Nephron progenitor cell (in vitro differentiated cells): ENCODE data around the gene VPS25.

Source experiments
- DNase-seq: peaks from one replicate; pipeline ENCODE4 v3.0.0; 2021
- H3K27ac Mint-ChIP-seq: 2 replicates; pipeline ENCODE4 v1.8.0; 2021; ENCODE audit warnings: mild to moderate bottlenecking, moderate library complexity, mixed read lengths
- H3K27me3 Mint-ChIP-seq: 2 replicates; pipeline ENCODE4 v1.8.0; 2021; ENCODE audit warnings: mild to moderate bottlenecking, low read depth, mixed read lengths; ENCODE audit not compliant: poor library complexity
- H3K36me3 Mint-ChIP-seq: 2 replicates; pipeline ENCODE4 v1.8.0; 2021; ENCODE audit warnings: low read depth, mixed read lengths
- H3K4me1 Mint-ChIP-seq: 2 replicates; pipeline ENCODE4 v1.8.0; 2021; ENCODE audit warnings: mixed read lengths
- H3K4me3 Mint-ChIP-seq: 2 replicates; pipeline ENCODE4 v1.8.0; 2021; ENCODE audit warnings: mild to moderate bottlenecking, moderate library complexity, mixed read lengths
- H3K9me3 Mint-ChIP-seq: 2 replicates; pipeline ENCODE4 v1.8.0; 2021; ENCODE audit warnings: mild to moderate bottlenecking, moderate library complexity, mixed read lengths
- CTCF ChIP-seq: fragments of 200-600 bp; sonication (generic); IDR thresholded peaks from 2 replicates; pipeline ENCODE4 v1.5.0; 2021; ENCODE audit warnings: antibody characterized with exemption

The VPS25 gene

GRCh38 chr17:42784811-42785592 is 11.8 kb downstream of the VPS25 start:
- Mint-ChIP-seq H3K27ac (no peak overlapping the region), H3K4me3 (no peak overlapping the region), H3K9me3 (no peaks in the 10 kb centered on the region), H3K36me3 (no peaks in the 10 kb centered on the region), H3K27me3 (peaks cover 76% of the 10 kb centered on the region), H3K4me1 (peaks cover 25% of the 10 kb centered on the region)
- no peak for TF ChIP-seq CTCF
- DNase-seq = no peak

GRCh38 chr17:42787266-42787665 is 14.0 kb downstream of the VPS25 start:
- Mint-ChIP-seq H3K9me3 (no peaks in the 10 kb centered on the region), H3K27me3 (peaks cover 71% of the 10 kb centered on the region), H3K4me1 (peaks cover 16% of the 10 kb centered on the region), H3K4me3 (no peak overlapping the region), H3K36me3 (no peaks in the 10 kb centered on the region), H3K27ac (no peak overlapping the region)
- TF ChIP-seq CTCF = no peak
- DNase-seq = no peak

- no peaks in the 10 kb centered on the region for H3K9me3 Mint-ChIP-seq
- peaks cover 11% of the 10 kb centered on the region for H3K4me1 Mint-ChIP-seq
- H3K27ac Mint-ChIP-seq = no peak overlapping the region
- H3K36me3 Mint-ChIP-seq = peaks cover 28% of the 10 kb centered on the region
- peaks cover 37% of the 10 kb centered on the region for H3K27me3 Mint-ChIP-seq
- TF ChIP-seq CTCF = no peak
- H3K4me3 Mint-ChIP-seq = no peak overlapping the region
- DNase-seq = no peak
Measured at GRCh38 chr17:42791948-42792347, 18.7 kb downstream of the VPS25 start.

- Mint-ChIP-seq H3K4me3 (no peak overlapping the region), H3K36me3 (peaks cover 29% of the 10 kb centered on the region), H3K27me3 (peaks cover 32% of the 10 kb centered on the region), H3K27ac (no peak overlapping the region), H3K4me1 (peaks cover 17% of the 10 kb centered on the region), H3K9me3 (no peaks in the 10 kb centered on the region)
- no peak for DNase-seq
- TF ChIP-seq CTCF = no peak
Measured at GRCh38 chr17:42792545-42792944, 19.3 kb downstream of the VPS25 start.

- Mint-ChIP-seq H3K4me3 (no peak overlapping the region), H3K9me3 (peaks cover 5% of the 10 kb centered on the region), H3K27ac (peak overlapping the region; percentile 42), H3K4me1 (peaks cover 30% of the 10 kb centered on the region), H3K27me3 (peaks cover 21% of the 10 kb centered on the region), H3K36me3 (peaks cover 36% of the 10 kb centered on the region)
- DNase-seq = no peak
- no peak for TF ChIP-seq CTCF
Measured at GRCh38 chr17:42795061-42795460, 21.8 kb downstream of the VPS25 start.

GRCh38 chr17:42795465-42795864 is 22.2 kb downstream of the VPS25 start:
- H3K9me3 Mint-ChIP-seq = peaks cover 5% of the 10 kb centered on the region
- peaks cover 34% of the 10 kb centered on the region for H3K4me1 Mint-ChIP-seq
- no peak for TF ChIP-seq CTCF
- peaks cover 36% of the 10 kb centered on the region for H3K36me3 Mint-ChIP-seq
- peak overlapping the region; percentile 46 for H3K4me3 Mint-ChIP-seq
- peaks cover 23% of the 10 kb centered on the region for H3K27me3 Mint-ChIP-seq
- no peak for DNase-seq
- H3K27ac Mint-ChIP-seq = peak overlapping the region; percentile 33
